Neural cell (in vitro differentiated cells): ENCODE results near the gene LIPC. TPM values are rescaled to one million over a fixed set of nuclear protein-coding genes. Genes with fewer than 3 reads are reported as not detected.

Experiments
- H2AFZ ChIP-seq: fragments of 200-600, 300-800 bp; sonication (generic), shearing (Covaris generic); 2 replicates; pipeline ENCODE4 v1.6.0; 2014; ENCODE audit warnings: low read depth, mild to moderate bottlenecking, antibody characterized with exemption, low read length, moderate library complexity
- H3F3A ChIP-seq: fragments of 200-600 bp; shearing (Covaris generic); 2 replicates; pipeline ENCODE4 v1.6.1; 2016; ENCODE audit warnings: mild to moderate bottlenecking, moderate library complexity, mixed read lengths, antibody characterized with exemption, low read length; ENCODE audit not compliant: insufficient read depth, poor library complexity, severe bottlenecking
- H3K27ac ChIP-seq: fragments of 200-600, 300-800 bp; sonication (generic), shearing (Covaris generic); 2 replicates; pipeline ENCODE4 v1.5.1; 2014; ENCODE audit warnings: mild to moderate bottlenecking, low read length, moderate library complexity
- H3K27me3 ChIP-seq: fragments of 300-800, 200-600 bp; sonication (generic), shearing (Covaris generic); 2 replicates; pipeline ENCODE4 v1.6.0; 2014; ENCODE audit warnings: mild to moderate bottlenecking, low read depth, low read length, moderate library complexity; ENCODE audit not compliant: insufficient read depth
- H3K36me3 ChIP-seq: fragments of 300-800, 200-600 bp; sonication (generic), shearing (Covaris generic); 2 replicates; pipeline ENCODE4 v1.5.1; 2014; ENCODE audit warnings: mild to moderate bottlenecking, antibody characterized with exemption, low read length, moderate library complexity; ENCODE audit not compliant: insufficient read depth
- H3K4me2 ChIP-seq: fragments of 300-800, 200-600 bp; sonication (generic), shearing (Covaris generic); 2 replicates; pipeline ENCODE4 v1.6.0; 2014; ENCODE audit warnings: mild to moderate bottlenecking, low read length
- H3K4me3 ChIP-seq: fragments of 300-800, 200-600 bp; sonication (generic), shearing (Covaris generic); 2 replicates; pipeline ENCODE4 v1.5.1; 2014; ENCODE audit warnings: mild to moderate bottlenecking, low read length, moderate library complexity
- H3K79me2 ChIP-seq: fragments of 200-600 bp; shearing (Covaris generic); replicated peaks from 2 replicates; pipeline ENCODE4 v1.6.0; 2014; ENCODE audit warnings: mild to moderate bottlenecking, low read length, moderate library complexity; ENCODE audit not compliant: insufficient read depth
- H3K9ac ChIP-seq: fragments of 300-800, 200-600 bp; sonication (generic), shearing (Covaris generic); 2 replicates; pipeline ENCODE4 v1.6.1; 2016; ENCODE audit warnings: mild to moderate bottlenecking, low read length, mixed read lengths
- H3K9me2 ChIP-seq: fragments of 200-600 bp; shearing (Covaris generic); 2 replicates; pipeline ENCODE4 v1.6.1; 2016; ENCODE audit warnings: mild to moderate bottlenecking, low read length, mixed read lengths; ENCODE audit not compliant: insufficient read depth
- H3K9me3 ChIP-seq: fragments of 200-600, 300-800 bp; sonication (generic), shearing (Covaris generic); 2 replicates; pipeline ENCODE4 v1.6.1; 2016; ENCODE audit warnings: mild to moderate bottlenecking, mixed run types, low read length, moderate library complexity, mixed read lengths
- H4K20me1 ChIP-seq: fragments of 200-600 bp; shearing (Covaris generic); 2 replicates; pipeline ENCODE4 v1.6.1; 2016; ENCODE audit warnings: mild to moderate bottlenecking, mixed run types; ENCODE audit not compliant: insufficient read depth
- CTCF ChIP-seq: fragments of 450-650 bp; IDR thresholded peaks from 2 replicates; pipeline ENCODE4 v1.5.1; 2014; ENCODE audit warnings: antibody characterized with exemption, mild to moderate bottlenecking, moderate library complexity; ENCODE audit not compliant: poor library complexity, severe bottlenecking
- EP300 ChIP-seq: fragments of 450-650 bp; conservative IDR thresholded peaks from 2 replicates; pipeline ENCODE4 v1.6.1; 2014; ENCODE audit warnings: antibody characterized with exemption, mild to moderate bottlenecking, moderate library complexity; ENCODE audit not compliant: poor library complexity, severe bottlenecking
- EZH2 ChIP-seq: fragments of 200-600, 300-800 bp; shearing (Covaris generic), sonication (generic); IDR thresholded peaks from 2 replicates; pipeline ENCODE4 v1.6.1; 2014; ENCODE audit warnings: antibody characterized with exemption, low read length, borderline replicate concordance, mild to moderate bottlenecking; ENCODE audit not compliant: insufficient read depth, poor library complexity, severe bottlenecking
- MXI1 ChIP-seq: fragments of 450-650 bp; conservative IDR thresholded peaks from 2 replicates; pipeline ENCODE4 v1.6.1; 2014; ENCODE audit warnings: antibody characterized with exemption, mild to moderate bottlenecking; ENCODE audit not compliant: poor library complexity, severe bottlenecking
- POLR2AphosphoS5 ChIP-seq: IDR thresholded peaks from 2 replicates; pipeline ENCODE4 v1.6.1; 2012
- RAD21 ChIP-seq: fragments of 450-650 bp; conservative IDR thresholded peaks from 2 replicates; pipeline ENCODE4 v1.6.1; 2014; ENCODE audit warnings: antibody characterized with exemption, mild to moderate bottlenecking, moderate library complexity
- REST ChIP-seq: IDR thresholded peaks from 2 replicates; pipeline ENCODE4 v1.6.1; 2012; ENCODE audit warnings: borderline replicate concordance
- SMC3 ChIP-seq: fragments of 450-650 bp; conservative IDR thresholded peaks from 2 replicates; pipeline ENCODE4 v1.6.1; 2014; ENCODE audit warnings: antibody characterized with exemption, mild to moderate bottlenecking, moderate library complexity; ENCODE audit not compliant: poor library complexity
- TAF1 ChIP-seq: IDR thresholded peaks from 2 replicates; pipeline ENCODE4 v1.6.1; 2012; ENCODE audit warnings: low read depth
- polyA plus RNA-seq: library from polyadenylated mRNA; depleted of rRNA; stranded (reverse); fragments of >200 nt; gene quantifications from 2 replicates; pipeline ENCODE4 v1.2.3, GENCODE V29; 2014

The LIPC gene
- polyA plus RNA-seq, 1 donor from 2014 or later: not detected

GRCh38 chr15:58487041-58487723 lies 55.4 kb downstream of the LIPC start:
- Histone ChIP-seq H3K79me2 (no peaks in the 10 kb centered on the region), H3K27me3 (no peaks in the 10 kb centered on the region), H3K4me3 (no peak overlapping the region), H3K36me3 (no peaks in the 10 kb centered on the region), H3K9ac (no peak overlapping the region), H3K9me3 (peaks cover 3% of the 10 kb centered on the region), H3F3A (no peaks in the 10 kb centered on the region), H3K27ac (no peak overlapping the region), H2AFZ (no peak overlapping the region), H3K4me2 (no peak overlapping the region), H4K20me1 (no peaks in the 10 kb centered on the region), H3K9me2 (no peaks in the 10 kb centered on the region)
- TF ChIP-seq POLR2AphosphoS5 (no peak), EP300 (no peak), MXI1 (no peak), SMC3 (no peak), REST (no peak), TAF1 (no peak), EZH2 (no peak), CTCF (no peak), RAD21 (no peak)

- Histone ChIP-seq H3K27me3 (no peaks in the 10 kb centered on the region), H3K36me3 (no peaks in the 10 kb centered on the region), H4K20me1 (no peaks in the 10 kb centered on the region), H3K4me3 (no peak overlapping the region), H3F3A (no peaks in the 10 kb centered on the region), H3K9me2 (no peaks in the 10 kb centered on the region), H3K9ac (no peak overlapping the region), H3K9me3 (peaks cover 3% of the 10 kb centered on the region), H3K4me2 (no peak overlapping the region), H3K27ac (no peak overlapping the region), H3K79me2 (no peaks in the 10 kb centered on the region), H2AFZ (no peak overlapping the region)
- TF ChIP-seq EP300 (no peak), RAD21 (no peak), TAF1 (no peak), POLR2AphosphoS5 (no peak), EZH2 (no peak), CTCF (no peak), REST (no peak), MXI1 (no peak), SMC3 (no peak)
Observed at GRCh38 chr15:58487724-58488120, 55.9 kb downstream of the LIPC start.
